Lower leg skin (tissue), 4 donors: ENCODE results near the gene DENND1A. TPM values are rescaled to one million over a fixed set of nuclear protein-coding genes. Genes with fewer than 3 reads are reported as not detected.

Source experiments
- DNase-seq, 2 donors: peaks; one replicate each; pipeline ENCODE4 v3.0.0-alpha.2; 2019; ENCODE audit warnings: low spot score in 2 of 2
- H3K4me3 ChIP-seq: fragments of 200-600 bp; sonication (generic); 2 replicates; pipeline ENCODE4 v1.5.1; 2017; ENCODE audit warnings: mild to moderate bottlenecking, low read depth; ENCODE audit not compliant: poor library complexity, severe bottlenecking
- POLR2A ChIP-seq, 2 donors: fragments of 450-650 bp; IDR thresholded peaks; one replicate each; pipeline ENCODE4 v1.6.1; 2016 to 2017; ENCODE audit warnings: antibody characterized with exemption in 2 of 2, mild to moderate bottlenecking in 1 of 2, moderate library complexity in 1 of 2
- WGBS, 2 donors: methylation state at CpG; one replicate each; pipeline ENCODE4 v1.1.5; 2018; 5-methylcytosine and 5-hydroxymethylcytosine counted together
- intact Hi-C: fragments of 100-400 bp; cut with DNase I; formaldehyde crosslinking; loops from one replicate; pipeline ENCODE4 v1.15.0; 2023; ENCODE audit warnings: low total_unique reads
- total RNA-seq, 4 donors: library from RNA; depleted of rRNA; stranded (reverse); fragments of >200 nt; gene quantifications; one replicate each; pipeline ENCODE4 v1.1.0, GENCODE V29; 2016
- TF ChIP-seq, protein P1 (sequence below), 3 donors: fragments of 450-650 bp; IDR thresholded peaks; one replicate each; pipeline ENCODE4 v1.5.1; 2016; ENCODE audit warnings: antibody characterized with exemption in 3 of 3, mild to moderate bottlenecking in 3 of 3, moderate library complexity in 2 of 3

Gene DENND1A
- total RNA-seq, 4 donors from 2014 or later: 6.5 to 16.3 (median 12.3) TPM

DNA sequence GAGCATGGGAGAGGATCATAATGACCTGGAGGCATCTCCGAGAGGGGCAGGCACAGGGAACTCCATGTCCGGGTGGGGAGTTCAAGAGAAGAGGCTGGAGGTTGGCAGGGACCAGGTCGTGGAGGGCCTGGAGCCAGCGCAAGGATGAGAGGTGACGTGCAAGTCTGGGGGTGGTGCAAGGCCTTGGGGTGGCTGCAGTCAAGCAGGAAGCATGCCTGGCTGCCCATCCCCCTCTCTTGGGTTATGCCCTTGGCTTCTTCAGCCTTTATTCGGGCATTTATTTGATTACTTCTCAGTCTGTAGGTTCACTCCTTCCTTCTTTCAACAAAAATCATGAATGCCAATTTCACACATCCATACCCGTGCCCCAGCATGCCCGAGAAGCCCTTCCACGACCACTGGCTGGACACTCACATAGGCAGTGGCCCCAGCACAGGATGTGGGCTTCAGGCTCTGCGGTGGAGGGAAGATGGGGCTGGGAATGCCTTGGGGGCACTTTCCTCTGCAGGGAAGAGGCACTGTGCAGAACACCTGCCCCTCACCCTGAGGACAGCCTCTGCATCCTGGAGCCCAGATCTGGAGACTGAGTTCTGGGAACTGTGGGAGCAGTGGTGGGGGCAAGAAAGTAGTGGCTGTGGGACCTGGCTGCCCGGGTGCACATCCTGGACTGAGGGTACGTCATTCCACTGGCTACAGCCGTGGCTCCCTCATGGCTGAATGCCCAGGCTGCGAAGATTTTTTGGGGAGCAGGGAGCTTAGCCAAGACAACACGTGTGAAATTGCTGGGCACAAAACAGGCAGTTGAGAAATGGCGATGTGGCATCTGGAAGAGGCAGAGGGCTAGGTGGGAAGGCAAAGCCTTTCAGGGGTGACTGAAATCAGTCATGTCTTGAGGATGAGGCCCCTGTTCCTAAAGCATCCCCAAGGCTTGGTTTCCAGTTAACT, 535.4 kb downstream of the DENND1A start:
- DNase-seq: no peak
- WGBS, 2 donors: 83 to 89% methylated on average over 16 of the region's 16 CpGs
- H3K4me3 ChIP-seq: no peak overlapping the region
- TF ChIP-seq POLR2A (IDR thresholded peaks at IDR 0.05): no peak
- intact Hi-C loops: no loop called here

DNA sequence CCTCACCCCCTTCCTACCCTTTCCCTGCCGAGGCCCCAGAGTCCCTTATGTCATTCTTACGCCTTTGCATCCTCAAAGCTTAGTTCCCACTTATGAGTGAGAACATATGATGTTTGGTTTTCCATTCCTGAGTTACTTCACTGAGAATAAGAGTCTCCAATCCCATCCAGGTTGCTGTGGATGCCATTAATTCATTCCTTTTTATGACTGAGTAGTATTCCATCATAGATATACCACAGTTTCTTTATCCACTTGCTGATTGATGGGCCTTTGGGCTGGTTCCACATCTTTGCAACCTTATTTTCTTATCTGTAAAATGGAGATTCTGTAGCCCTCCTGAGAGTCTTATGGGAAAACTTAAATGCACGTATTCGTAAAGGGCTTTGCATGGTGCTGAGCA, 537.1 kb downstream of the DENND1A start:
- no peak for TF ChIP-seq POLR2A (IDR thresholded peaks at IDR 0.05)
- TF ChIP-seq, protein P1, sequence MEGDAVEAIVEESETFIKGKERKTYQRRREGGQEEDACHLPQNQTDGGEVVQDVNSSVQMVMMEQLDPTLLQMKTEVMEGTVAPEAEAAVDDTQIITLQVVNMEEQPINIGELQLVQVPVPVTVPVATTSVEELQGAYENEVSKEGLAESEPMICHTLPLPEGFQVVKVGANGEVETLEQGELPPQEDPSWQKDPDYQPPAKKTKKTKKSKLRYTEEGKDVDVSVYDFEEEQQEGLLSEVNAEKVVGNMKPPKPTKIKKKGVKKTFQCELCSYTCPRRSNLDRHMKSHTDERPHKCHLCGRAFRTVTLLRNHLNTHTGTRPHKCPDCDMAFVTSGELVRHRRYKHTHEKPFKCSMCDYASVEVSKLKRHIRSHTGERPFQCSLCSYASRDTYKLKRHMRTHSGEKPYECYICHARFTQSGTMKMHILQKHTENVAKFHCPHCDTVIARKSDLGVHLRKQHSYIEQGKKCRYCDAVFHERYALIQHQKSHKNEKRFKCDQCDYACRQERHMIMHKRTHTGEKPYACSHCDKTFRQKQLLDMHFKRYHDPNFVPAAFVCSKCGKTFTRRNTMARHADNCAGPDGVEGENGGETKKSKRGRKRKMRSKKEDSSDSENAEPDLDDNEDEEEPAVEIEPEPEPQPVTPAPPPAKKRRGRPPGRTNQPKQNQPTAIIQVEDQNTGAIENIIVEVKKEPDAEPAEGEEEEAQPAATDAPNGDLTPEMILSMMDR (IDR thresholded peaks at IDR 0.05): no peak
- intact Hi-C loops: no loop called here
- no peak overlapping the region for H3K4me3 ChIP-seq
- 98 to 99% methylated on average over 4 of the region's 4 CpGs for WGBS, 2 donors
- no peak for DNase-seq

DNA sequence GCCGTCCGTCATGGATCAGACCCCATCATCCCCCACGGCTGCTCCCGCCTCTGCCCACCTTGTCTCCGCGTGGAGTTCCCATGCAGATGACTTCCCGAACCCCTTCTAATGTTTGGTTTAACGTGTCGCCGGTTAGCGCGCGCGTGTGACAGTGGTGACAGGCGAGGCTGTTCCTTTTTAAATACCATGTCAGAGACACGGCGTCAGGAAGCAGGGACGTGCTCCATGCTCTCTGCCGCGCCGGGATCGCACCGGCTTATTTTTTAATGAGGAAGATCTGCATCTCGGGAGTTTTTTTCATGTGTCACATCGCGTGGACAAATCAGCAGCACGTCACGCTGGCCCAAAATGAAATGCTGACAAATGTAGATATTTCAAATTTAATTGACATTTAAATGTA, 538.0 kb downstream of the DENND1A start:
- intact Hi-C loops: no loop called here
- 93 to 96% methylated on average over 28 of the region's 28 CpGs for WGBS, 2 donors

DNA sequence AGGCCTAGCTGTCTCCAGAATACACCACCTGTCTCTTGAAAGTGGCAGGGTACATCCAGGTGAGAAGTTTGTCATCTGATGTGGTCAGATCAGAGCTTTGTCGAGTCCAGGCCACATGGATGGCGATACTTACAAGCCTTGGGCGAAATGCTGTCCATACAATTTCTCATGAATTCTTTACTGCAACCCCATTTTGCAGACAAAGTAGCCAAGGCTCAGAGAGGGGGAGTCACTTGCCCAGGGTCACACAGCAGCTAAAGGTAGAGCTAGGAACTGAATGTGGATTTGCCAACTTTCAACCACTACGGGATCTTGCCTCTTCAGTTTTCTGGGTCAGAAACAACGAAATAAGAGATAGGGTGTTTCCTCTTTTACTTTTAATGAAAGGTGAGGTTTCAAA, 538.7 kb downstream of the DENND1A start:
- TF ChIP-seq, protein P1 (IDR thresholded peaks at IDR 0.05): no peak
- no peak for TF ChIP-seq POLR2A (IDR thresholded peaks at IDR 0.05)
- WGBS, 2 donors: 93 to 97% methylated on average over 5 of the region's 5 CpGs
- H3K4me3 ChIP-seq: no peak overlapping the region
- no peak for DNase-seq
- intact Hi-C loops: no loop called here

More for the DNA sequence above, 538.0 kb downstream of the DENND1A start:
- H3K4me3 ChIP-seq: no peak overlapping the region
- TF ChIP-seq POLR2A (IDR thresholded peaks at IDR 0.05): no peak
- TF ChIP-seq, protein P1 (IDR thresholded peaks at IDR 0.05): no peak
- no peak for DNase-seq

DNA sequence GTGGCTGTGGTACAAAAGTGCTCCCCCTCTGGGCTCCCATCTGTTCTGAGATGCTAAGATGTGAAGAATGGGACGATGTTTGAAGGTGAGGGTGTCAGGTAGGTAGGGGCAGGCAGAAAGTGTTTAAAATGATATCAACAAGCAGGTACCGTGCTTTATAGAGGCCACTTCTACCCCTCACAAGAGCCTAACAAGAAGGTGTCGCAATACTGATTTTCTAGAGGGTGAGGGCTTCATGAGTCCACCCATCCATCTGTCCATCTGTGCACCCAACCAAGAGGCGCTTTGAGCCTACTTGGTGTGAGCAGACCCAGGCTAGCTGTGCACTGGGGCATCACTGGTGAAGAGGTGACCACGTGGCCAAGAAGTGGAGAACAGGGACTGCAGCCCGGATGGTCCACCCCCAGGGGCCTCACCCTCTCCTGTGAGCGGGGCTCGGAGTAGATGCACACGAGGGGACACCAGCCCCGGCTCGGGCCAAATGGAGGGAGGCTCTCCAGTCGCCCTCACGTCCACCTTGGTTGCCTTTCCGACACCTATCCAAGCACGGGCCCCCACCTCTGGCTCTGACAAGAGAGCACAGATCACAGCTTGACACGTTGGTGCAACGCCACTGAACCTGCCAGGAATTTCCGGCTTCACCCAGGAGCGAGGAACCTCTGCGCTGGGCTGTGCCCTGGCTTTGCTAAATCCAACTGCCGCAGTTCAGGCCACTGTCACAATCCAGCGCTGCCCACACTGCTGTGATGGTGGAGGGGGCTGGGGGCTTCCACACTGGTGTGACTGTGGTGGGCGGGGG, 539.4 kb downstream of the DENND1A start:
- DNase-seq: no peak
- H3K4me3 ChIP-seq: no peak overlapping the region
- intact Hi-C loops: no loop called here
- no peak for TF ChIP-seq POLR2A (IDR thresholded peaks at IDR 0.05)
- 91 to 93% methylated on average over 22 to 23 of the region's 23 CpGs for WGBS, 2 donors

DNA sequence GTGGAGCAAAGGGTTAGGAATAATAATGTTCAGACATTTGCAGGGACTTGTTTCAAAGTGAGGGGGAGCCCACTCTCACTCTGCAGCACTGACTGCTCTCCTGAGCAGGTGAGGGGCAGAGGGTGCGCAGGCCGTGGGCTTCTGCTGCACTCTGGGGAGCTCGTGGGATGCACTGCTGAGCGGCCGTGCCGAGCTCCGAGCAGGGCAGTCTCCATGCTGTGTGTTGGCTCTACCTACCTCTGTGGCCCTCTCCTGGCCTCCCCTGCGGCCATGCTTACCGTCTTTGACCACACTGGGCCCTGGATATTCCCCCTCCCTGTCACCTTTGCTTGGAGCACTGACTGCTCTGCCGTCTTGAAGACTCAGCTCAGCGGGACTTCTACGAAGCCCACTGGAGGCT, 540.2 kb downstream of the DENND1A start:
- DNase-seq: no peak
- no peak overlapping the region for H3K4me3 ChIP-seq
- TF ChIP-seq, protein P1 (IDR thresholded peaks at IDR 0.05): no peak
- TF ChIP-seq POLR2A (IDR thresholded peaks at IDR 0.05): no peak
- WGBS, 2 donors: 77 to 84% methylated on average over 8 to 12 of the region's 12 CpGs
- intact Hi-C loops: no loop called here
